ENCODE data around the gene EGR4.

The EGR4 gene

DNA sequence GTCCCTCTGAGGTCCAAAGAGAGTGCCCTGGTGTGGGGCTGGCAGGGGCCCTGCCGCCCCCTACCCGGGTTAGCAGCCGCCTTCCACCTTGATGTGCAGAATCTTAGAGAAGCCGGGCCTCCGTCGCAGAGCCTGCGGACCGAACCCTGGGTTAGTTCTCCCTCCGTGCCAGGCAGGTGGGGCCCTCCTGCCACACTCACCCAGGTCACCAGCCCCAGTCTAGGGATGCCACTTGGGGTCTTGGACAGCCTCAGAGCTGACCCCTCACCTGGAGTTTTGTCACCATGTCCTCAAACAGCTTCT, 34.5 kb downstream of the EGR4 start (continued):
- TF ChIP-seq, protein P1, sequence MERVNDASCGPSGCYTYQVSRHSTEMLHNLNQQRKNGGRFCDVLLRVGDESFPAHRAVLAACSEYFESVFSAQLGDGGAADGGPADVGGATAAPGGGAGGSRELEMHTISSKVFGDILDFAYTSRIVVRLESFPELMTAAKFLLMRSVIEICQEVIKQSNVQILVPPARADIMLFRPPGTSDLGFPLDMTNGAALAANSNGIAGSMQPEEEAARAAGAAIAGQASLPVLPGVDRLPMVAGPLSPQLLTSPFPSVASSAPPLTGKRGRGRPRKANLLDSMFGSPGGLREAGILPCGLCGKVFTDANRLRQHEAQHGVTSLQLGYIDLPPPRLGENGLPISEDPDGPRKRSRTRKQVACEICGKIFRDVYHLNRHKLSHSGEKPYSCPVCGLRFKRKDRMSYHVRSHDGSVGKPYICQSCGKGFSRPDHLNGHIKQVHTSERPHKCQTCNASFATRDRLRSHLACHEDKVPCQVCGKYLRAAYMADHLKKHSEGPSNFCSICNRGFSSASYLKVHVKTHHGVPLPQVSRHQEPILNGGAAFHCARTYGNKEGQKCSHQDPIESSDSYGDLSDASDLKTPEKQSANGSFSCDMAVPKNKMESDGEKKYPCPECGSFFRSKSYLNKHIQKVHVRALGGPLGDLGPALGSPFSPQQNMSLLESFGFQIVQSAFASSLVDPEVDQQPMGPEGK (CRISPR knock-in tag; IDR thresholded peaks at IDR 0.05; ENCODE audit: borderline replicate concordance): no peak
- TF ChIP-seq TOX (CRISPR knock-in tag; IDR thresholded peaks at IDR 0.05; ENCODE audit: borderline replicate concordance): no peak
- TF ChIP-seq SNAI2 (CRISPR knock-in tag; IDR thresholded peaks at IDR 0.05): no peak

DNA sequence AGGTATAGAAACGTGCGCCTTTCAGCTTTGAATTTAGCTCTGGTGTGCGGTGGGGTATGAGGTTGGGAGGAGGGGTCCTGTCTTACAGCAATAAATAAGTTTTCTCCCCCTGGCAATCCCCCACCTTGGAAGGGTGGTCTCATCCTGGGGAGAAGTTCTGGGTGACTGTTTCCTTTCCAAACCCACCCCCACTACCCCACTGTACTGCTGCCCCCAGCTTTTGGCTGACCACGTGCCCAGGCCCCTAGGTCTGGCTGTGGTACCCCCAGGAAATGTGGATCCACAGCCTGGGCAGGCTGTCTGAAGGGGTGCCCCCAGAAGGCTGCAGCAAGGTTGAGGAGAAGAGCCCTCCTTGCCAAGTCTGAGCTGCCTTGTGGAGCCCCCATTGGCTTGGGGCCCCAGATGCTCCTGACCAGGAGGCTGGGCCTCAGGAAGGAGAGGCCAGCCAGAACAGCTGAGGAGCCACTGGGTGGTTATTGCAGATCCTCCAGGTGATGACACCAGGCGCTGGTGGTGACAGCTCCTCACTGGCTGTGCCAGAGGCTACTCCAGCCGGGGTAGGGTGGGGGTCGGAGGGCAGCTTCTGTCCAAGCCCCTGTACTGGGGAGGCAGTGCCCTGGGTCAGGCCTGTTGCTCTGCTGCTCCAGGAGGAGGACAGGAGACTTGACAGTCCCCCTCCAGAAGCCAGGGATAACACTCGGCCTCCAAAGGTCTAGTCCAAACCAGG, 35.0 kb downstream of the EGR4 start:
- ATAC-seq: no peak

DNA sequence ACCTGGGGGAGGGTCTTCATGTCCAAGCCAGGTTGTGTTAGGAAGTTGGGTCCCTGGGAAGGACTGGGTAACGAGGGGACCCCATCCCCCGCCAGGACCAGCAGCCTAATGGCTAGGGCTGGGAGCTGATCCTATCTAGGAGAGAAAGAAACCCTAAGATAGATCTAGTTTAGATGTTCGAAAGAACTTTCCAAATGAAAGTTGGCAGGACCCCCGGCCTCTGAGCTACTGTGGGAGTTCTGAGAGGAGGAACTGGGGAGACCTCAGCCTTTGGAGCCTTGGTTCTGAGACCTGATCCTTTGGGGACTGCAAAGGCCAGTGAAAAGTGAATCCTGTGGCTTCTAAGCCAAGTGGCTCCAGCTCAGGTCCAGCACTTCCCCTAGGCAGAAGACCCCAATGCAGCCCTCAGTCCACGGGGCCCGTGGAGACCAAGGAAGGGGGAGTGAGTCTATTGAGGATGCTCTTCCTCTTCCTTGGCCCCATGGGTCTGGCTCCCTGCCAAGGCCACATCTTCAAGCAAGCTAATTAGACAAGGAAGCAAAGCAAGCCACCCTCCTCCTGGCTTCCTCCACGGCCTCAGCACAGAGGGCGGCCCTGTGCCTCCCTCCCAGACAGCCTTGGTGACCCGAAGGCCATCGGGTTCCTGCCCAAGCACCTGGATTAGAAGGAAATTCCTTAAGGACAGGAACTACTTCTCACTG, 35.8 kb downstream of the EGR4 start:
- TF ChIP-seq ISL1 (CRISPR knock-in tag; IDR thresholded peaks at IDR 0.05) (no peak), ZC3H10 (CRISPR knock-in tag; IDR thresholded peaks at IDR 0.05) (no peak), CSDC2 (CRISPR knock-in tag; IDR thresholded peaks at IDR 0.05) (no peak), TSHZ2 (CRISPR knock-in tag; IDR thresholded peaks at IDR 0.05) (no peak), OSR1 (CRISPR knock-in tag; IDR thresholded peaks at IDR 0.05) (no peak), TCF4 (CRISPR knock-in tag; IDR thresholded peaks at IDR 0.05; ENCODE audit: borderline replicate concordance) (no peak)
- TF ChIP-seq, protein P1 (CRISPR knock-in tag; IDR thresholded peaks at IDR 0.05; ENCODE audit: borderline replicate concordance): no peak
- no peak for ATAC-seq

More for the DNA sequence above, 35.0 kb downstream of the EGR4 start:
- TF ChIP-seq, protein P2, sequence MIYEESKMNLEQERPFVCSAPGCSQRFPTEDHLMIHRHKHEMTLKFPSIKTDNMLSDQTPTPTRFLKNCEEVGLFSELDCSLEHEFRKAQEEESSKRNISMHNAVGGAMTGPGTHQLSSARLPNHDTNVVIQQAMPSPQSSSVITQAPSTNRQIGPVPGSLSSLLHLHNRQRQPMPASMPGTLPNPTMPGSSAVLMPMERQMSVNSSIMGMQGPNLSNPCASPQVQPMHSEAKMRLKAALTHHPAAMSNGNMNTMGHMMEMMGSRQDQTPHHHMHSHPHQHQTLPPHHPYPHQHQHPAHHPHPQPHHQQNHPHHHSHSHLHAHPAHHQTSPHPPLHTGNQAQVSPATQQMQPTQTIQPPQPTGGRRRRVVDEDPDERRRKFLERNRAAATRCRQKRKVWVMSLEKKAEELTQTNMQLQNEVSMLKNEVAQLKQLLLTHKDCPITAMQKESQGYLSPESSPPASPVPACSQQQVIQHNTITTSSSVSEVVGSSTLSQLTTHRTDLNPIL (CRISPR knock-in tag; IDR thresholded peaks at IDR 0.05; ENCODE audit: low read depth): no peak

DNA sequence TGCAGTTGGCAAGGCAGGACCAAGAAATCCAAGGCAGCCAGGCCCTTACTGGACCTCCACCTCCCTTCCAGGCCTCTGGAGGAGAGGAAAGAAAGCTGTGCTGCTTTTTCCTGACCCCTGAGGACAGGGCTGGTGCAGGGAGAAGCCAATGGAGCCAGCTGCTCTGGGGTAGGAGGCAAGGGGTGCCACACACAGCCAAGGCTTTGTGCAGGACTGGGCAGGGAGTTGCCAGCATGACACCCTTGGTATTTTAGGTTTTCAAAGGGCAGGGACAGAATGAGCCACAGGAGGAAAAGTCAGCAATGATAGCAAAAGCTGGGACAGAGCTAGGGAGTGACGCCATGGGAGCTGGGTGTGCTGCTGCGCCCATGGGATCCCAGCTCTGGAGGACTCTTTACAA, 36.3 kb downstream of the EGR4 start:
- no peak for ATAC-seq
- no peak for TF ChIP-seq ZNF565 (CRISPR knock-in tag; conservative IDR thresholded peaks at IDR 0.05; ENCODE audit: low read depth)
- no peak for TF ChIP-seq ISL1 (CRISPR knock-in tag; IDR thresholded peaks at IDR 0.05)

- ATAC-seq: peak; percentile 13
- TF ChIP-seq ZFP30 (CRISPR knock-in tag; IDR thresholded peaks at IDR 0.05) (no peak), TCF4 (CRISPR knock-in tag; IDR thresholded peaks at IDR 0.05; ENCODE audit: borderline replicate concordance) (no peak), ZNF565 (CRISPR knock-in tag; conservative IDR thresholded peaks at IDR 0.05; ENCODE audit: low read depth) (no peak), ZC3H10 (CRISPR knock-in tag; IDR thresholded peaks at IDR 0.05) (no peak), BACH2 (CRISPR knock-in tag; IDR thresholded peaks at IDR 0.05; ENCODE audit: borderline replicate concordance) (no peak), CSDC2 (CRISPR knock-in tag; IDR thresholded peaks at IDR 0.05) (no peak), TOX (CRISPR knock-in tag; IDR thresholded peaks at IDR 0.05; ENCODE audit: borderline replicate concordance) (no peak), ZNF70 (CRISPR knock-in tag; IDR thresholded peaks at IDR 0.05) (no peak), RARB (CRISPR knock-in tag; IDR thresholded peaks at IDR 0.05) (no peak), PPARA (CRISPR knock-in tag; IDR thresholded peaks at IDR 0.05; ENCODE audit: borderline replicate concordance) (no peak), SNAI2 (CRISPR knock-in tag; IDR thresholded peaks at IDR 0.05) (no peak)
- TF ChIP-seq, protein P1 (CRISPR knock-in tag; IDR thresholded peaks at IDR 0.05; ENCODE audit: borderline replicate concordance): no peak
- TF ChIP-seq, protein P2 (CRISPR knock-in tag; IDR thresholded peaks at IDR 0.05; ENCODE audit: low read depth): no peak
- TF ChIP-seq, protein P3, sequence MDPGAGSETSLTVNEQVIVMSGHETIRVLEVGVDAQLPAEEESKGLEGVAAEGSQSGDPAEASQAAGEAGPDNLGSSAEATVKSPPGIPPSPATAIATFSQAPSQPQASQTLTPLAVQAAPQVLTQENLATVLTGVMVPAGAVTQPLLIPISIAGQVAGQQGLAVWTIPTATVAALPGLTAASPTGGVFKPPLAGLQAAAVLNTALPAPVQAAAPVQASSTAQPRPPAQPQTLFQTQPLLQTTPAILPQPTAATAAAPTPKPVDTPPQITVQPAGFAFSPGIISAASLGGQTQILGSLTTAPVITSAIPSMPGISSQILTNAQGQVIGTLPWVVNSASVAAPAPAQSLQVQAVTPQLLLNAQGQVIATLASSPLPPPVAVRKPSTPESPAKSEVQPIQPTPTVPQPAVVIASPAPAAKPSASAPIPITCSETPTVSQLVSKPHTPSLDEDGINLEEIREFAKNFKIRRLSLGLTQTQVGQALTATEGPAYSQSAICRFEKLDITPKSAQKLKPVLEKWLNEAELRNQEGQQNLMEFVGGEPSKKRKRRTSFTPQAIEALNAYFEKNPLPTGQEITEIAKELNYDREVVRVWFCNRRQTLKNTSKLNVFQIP (CRISPR knock-in tag; IDR thresholded peaks at IDR 0.05; ENCODE audit: borderline replicate concordance, low read depth): no peak
Observed at GRCh38 chr2:73256618-73256922, 36.8 kb downstream of the EGR4 start.
